HuH-7 (cell line): ENCODE results near the gene SPIN2A.
"Not testable (repeated sequence)": the region's sequence is repeated elsewhere in the genome, so short reads cannot be mapped to it uniquely, and the experiment has no call there.

Source experiments
- DNase-seq: peaks from one replicate; pipeline ENCODE4 v3.0.0; 2011; ENCODE audit warnings: low spot score

Gene SPIN2A

GRCh38 chrX:57102918-57103317 is 34.3 kb downstream of the SPIN2A start:
- DNase-seq, result not testable (repeated sequence)
